HG03280 (cell line): ENCODE results near the gene SMOC2.

ENCODE experiments used
- ATAC-seq: cut with Tn5 transposase; IDR thresholded peaks from one replicate; pipeline ENCODE4 v1.9.1; 2021; ENCODE audit warnings: mild to moderate bottlenecking, moderate library complexity; ENCODE audit not compliant: unreplicated experiment

SMOC2 gene

DNA sequence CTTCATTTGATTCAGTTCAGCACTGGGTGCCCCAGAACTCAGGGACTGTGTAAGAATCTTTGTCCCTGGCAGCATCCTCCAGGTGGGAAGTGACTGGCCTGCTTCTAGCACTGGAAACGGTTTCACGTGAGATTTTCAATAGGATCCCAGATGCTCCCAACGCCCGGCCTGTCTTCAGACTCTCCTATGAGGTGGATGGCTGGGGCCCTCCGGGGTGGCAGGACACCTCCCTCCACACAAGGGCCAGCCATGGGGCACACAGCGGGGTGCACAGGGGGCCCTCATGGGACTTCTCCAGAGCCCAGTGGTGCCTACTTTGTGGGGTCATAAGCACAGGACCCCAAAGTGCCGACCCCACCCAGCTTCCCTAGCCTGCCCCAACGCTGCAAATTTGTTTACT lies 72.8 kb downstream of the SMOC2 start:
- no peak for ATAC-seq

- ATAC-seq = no peak
Measured at GRCh38 chr6:168514216-168514615, 73.2 kb downstream of the SMOC2 start.

- ATAC-seq = no peak
Measured at GRCh38 chr6:168515376-168515775, 74.4 kb downstream of the SMOC2 start.

DNA sequence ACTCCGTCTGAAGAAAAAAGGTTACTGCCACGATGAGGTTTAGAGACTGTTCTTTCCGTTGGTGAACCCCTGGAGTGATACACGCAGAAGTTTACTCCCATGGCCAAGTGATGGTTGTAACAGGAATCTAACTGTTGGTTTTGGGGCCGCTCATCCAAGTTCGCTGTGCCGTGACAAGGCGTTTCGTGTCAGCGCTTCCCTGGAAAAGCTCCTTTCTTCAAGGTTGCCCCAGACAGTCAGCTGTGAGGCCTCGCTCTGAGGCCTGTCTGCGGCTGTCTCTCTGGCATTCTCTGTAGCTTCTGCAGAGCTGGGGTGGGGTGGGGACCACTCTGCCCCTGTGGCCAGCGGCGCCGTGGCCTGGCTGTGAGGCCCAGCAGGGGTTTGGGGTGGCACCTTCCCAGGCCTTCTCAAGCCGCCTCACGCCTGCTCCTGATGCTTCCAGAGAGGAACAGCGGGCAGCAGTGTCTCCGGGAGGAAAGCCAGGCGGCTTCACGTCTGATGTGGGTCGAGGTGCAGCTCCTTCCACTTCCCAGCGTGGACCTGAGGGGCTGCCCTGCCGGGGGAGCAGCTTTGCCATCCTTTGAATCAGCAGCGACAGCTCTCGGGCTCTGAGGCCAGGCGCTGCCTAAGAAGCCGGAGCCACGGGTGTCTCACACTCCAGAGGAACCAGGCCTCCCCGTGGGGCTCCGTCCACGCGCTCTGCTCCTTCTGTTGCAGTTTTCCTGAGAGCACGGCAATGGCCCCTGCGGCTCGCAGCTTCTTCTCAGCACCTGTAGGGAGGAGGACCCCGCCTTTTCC lies 76.2 kb downstream of the SMOC2 start:
- no peak for ATAC-seq

DNA sequence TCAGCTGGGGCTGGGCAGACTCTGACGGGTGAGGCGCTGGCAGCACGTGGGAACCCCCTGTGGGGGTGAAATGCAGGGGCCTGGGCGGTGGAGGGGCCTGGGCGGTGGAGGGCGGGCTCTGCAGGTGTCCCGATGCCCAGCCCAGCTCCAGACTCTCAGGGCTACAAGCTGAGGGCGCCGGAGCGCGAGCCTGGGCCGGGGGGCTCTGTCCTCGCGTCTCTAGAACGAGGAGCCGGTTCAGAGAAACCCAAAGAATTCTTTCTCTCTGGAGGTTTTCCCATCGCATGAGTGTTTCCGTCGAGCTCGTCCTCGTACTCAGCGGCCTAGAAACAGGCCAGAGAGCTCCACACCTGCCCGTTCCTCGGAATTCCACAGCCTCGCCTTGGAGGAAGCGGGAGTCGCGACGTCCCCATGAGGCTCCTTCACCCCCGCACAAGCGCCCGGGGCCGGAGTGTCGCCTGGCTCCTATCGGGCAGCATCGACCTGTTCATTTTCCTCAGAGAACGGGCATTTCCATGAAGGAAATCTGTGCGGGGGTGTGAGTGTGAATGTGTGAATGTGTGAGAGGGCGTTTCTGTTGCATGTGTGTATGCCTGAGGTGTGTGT lies 76.9 kb downstream of the SMOC2 start:
- no peak for ATAC-seq

- ATAC-seq = no peak
Measured at GRCh38 chr6:168518348-168518745, 77.4 kb downstream of the SMOC2 start.

DNA sequence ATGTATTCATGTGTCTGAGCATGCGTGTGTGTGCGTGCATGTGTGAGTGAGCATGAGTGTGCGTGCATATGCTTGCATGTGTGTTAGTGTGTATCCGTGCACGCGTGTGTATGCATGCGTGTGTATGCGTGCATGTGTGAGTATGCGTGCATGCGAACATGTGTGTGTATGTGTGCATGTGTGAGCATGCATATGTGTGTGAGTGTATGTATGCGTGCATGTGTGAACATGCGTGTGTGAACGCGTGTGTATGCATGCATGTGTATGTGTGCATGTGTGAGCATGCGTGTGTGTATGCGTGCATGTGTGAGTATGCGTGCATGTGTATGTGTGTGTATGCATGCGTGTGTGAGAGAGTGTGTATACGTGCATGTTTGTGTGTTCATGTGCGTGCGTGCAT lies 77.9 kb downstream of the SMOC2 start:
- no peak for ATAC-seq

- no peak for ATAC-seq
Measured at GRCh38 chr6:168520233-168520632, 79.2 kb downstream of the SMOC2 start.

- no peak for ATAC-seq
Measured at GRCh38 chr6:168524571-168525001, 83.6 kb downstream of the SMOC2 start.

- no peak for ATAC-seq
Measured at GRCh38 chr6:168525114-168525513, 84.1 kb downstream of the SMOC2 start.

DNA sequence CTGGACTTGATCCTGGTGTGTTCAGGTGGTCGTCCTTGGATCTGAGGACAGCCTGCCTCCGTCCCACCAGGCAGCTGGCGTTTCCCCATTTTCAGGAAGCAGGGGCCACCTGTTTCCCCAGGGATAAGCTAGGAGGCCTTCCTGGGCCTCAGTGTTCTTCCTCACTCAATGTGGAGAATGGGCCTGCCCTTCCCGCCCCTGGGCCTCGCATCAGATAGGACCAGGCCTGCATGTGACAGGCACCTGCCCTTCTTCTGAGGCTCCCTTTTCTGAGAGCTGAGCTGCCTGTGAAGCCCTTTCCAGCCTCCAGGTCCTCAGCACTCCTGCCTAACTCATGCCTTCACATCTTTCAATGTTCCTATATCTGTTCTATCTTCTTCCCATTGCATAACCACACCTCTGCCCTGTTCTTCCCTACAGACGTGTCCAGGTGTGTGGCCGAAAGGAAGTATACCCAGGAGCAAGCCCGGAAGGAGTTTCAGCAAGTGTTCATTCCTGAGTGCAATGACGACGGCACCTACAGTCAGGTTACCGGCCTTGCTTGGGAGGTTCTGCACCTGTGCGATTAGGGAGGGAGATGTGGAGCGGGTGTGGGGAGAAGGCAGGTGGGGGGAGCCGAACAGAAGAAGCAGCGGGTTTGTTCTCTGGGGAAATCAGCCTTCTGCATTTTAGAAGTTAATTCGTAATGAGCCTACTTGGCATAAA lies 85.1 kb downstream of the SMOC2 start:
- ATAC-seq = no peak

DNA sequence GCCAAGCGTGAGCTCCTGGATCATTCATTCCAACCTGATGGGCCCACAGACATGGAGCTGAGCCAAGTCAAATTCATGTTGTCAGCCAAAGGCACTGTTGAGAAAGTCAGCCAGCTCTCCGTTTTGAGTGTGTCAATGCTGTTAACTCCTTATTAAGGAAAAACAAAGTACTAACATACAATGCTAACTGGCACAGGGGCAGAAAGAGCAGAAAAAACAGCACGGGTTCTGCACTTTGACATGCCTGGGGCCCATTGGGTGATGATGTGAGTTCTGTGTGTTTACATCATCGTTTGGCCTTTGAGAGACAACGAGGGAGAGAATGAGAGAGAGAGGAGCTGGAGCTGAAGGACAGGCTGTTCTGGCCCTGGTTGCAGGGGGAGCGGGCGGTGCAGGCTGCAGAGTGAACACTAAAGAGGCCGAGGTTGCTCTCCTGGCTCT lies 85.9 kb downstream of the SMOC2 start:
- no peak for ATAC-seq

GRCh38 chr6:168527451-168528210 lies 86.6 kb downstream of the SMOC2 start:
- ATAC-seq = no peak

DNA sequence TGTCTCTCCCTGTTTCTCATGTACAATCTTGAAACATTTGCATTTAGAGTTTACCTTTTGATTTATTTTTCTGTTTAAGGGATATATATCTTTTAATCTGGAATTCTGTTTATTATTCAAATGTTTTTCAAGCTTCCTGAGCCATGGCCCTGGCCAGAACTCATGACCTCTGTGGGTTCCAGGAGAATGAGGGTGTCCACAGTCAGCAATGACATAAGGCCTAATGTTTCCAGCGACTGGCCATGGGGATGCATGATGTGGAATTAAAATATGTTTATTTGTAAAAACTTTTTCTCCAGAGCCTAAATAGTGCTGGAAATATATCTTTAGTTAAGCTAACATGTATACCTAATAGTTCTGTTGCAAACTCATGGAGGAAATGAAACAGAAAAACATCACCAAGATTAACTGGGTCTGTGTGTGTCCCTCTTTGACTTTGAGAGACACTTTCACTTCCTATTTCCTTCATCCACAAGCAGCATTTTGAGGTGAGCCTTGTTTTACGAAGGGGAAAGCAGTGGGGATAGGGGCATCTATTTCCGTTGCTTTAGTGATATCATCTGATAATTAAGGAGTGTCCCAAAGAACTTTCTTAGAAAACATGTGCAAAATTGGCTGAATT lies 87.6 kb downstream of the SMOC2 start:
- ATAC-seq = no peak

- no peak for ATAC-seq
Measured at GRCh38 chr6:168529214-168529613, 88.2 kb downstream of the SMOC2 start.

- ATAC-seq = no peak
Measured at GRCh38 chr6:168530653-168531071, 89.7 kb downstream of the SMOC2 start.

DNA sequence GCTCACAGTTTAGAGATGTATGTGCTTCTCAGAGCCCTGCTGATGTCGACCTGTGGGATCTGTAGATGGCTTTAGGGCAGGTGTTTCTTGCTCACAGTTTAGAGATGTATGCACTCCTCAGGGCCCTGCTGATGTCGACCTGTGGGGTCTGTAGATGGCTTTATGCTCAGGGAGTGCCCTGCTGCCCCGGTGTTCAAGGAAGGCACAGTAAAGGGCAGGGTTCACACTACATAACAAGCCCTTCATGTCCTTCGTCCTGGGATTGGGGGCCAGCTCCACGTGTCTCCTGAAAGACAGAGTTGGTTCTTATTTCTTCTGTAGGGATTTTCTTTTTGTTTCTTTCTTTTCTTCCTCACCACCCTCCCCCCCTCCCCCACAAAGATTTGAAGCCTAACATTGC lies 91.1 kb downstream of the SMOC2 start:
- ATAC-seq = no peak

DNA sequence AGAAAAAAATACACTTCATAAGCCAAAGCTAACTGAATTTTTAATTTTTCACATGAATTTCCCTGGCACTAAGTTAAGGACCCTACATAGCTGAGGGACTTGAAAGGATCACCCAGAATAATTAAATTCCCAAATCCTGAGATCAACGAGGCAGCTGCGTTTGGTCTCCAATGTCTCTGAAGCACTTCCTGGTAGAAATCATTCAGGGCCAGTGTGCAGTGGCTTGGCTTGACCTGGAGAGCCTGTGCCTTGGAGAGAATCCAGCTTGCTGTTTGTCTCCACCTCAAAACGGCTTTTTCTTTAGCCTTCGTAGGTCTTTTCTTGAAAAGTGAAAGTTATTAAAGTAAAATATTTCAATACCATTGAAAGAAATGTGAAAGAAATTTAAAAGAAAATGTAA lies 92.4 kb downstream of the SMOC2 start:
- ATAC-seq = no peak

DNA sequence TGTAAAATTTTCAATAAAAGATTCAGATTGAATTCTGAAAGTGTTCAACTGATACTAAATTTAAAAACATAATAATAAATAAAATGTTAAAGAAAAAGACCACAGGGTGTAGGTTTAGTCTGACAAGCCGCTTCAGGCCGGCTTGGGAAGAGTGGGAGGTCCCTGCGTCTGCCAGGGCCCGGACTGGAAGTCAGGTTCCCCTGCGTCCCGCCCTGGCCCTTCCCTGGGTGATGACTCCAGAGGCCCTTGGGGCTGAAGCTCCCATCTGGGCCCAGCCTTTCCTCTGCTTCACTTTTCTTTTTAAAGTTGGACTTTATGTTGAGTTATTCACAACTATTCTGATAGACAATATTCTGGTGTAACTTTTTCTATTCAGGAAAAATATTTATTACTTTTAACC lies 93.3 kb downstream of the SMOC2 start:
- ATAC-seq = no peak

DNA sequence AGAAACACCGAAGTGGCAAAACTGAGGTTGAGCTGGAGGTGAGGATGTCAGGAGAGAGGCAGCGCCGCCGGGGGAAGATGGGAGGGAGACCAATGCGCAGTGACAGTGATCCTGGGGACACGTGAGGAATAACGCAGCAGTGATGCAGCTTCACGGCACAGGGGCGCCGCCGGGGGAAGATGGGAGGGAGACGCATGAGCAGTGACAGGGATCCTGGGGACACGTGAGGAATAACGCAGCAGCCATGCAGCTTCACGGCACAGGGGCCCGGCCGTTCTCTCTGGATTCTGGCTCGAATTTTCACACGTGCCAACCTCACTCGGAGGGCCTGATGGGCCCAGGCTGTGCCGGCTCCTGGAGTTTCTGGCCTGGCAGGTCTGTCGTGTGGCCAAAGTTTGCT lies 94.7 kb downstream of the SMOC2 start:
- no peak for ATAC-seq

DNA sequence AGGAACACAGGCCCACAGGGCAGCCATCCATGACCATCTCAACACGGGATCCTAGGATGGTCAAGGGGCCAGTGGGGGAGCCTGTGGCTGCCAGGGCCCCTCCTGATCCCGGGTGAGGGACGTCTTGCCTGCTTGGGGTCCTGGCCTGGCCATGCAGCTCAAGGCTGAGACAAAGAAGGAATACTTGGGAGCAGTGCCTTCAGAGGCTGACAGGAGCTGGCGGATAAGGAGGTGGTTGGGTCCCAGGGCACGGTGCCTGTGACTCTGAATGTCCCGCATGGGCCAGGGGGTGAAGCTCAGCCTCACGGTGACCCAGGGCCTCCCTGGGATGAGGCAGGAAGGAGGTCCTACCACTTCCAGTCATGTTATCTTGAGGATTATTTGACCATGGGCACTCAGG lies 95.2 kb downstream of the SMOC2 start:
- ATAC-seq = no peak
